OCI-M1 (cell line): Measurements from ENCODE around the gene IL4I1.
"Not testable (repeated sequence)": the region's sequence is repeated elsewhere in the genome, so short reads cannot be mapped to it uniquely, and the experiment has no call there.

ENCODE experiments used
- DNase-seq: peaks from one replicate; lab custom pipeline; 2025; lab: John Stamatoyannopoulos, UW

Gene IL4I1

DNA sequence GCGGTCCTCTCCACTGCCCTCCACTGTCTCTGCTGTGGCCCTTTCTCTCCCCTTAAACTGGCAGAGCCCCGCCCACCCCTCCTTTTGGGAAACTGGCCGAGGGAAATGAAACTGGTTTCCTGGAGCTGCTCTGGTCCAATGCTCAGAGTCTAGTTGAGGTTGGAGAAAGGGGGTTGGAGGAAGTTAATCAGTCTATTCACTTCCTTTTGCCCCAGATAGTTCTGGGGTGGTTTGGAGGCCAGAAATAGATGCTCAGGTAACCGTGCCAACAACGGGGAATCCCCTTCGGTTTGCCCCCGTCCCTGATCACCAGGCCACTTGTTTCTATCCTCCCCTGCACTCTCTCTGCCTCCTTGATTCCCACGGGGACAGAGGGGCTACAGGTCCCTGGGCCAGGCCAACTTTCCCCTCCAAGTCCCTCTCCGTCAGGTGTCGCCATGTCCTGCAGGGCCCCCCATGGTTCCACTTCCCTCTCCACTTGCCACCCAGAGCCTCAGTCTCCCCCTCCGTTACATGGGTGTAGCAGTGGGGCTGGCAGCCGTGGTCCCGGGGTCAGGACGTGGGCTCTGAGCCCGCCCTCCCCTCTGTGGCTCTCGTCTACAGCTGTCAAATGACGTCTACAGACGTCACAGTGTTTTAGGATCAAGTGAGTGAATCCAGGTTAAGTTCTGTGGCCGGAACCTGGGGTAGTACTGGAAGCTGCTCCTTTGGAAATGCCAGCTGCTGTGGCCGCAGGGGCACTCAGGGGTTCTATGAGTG is at the start of gene IL4I1:
Gene IL4I1, minus strand, starts transcription at position 25 of the 759 bp plus-strand sequence. CDS start 727 bp downstream, outside the sequence.
- peak; percentile 63 for DNase-seq

DNA sequence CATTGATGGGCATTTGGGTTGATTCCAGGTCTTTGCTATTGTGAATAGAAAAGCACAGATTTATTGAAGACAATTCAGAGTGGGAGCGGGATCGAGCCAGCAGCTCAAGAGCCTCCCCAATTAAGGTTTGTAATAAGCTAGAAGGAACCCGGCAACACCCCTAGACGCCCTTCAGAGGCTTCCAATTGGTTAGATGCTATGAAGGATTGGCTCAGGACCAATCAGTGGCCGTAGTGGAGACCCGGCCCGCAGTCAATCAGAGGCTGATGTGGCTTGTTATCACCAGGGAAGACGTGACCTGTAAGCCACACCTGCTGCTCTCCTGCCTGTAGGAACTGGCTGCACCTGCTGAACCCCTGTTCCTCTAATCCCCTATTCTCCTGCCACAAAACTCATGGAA is 49.7 kb upstream of the IL4I1 start:
- no peak for DNase-seq

DNA sequence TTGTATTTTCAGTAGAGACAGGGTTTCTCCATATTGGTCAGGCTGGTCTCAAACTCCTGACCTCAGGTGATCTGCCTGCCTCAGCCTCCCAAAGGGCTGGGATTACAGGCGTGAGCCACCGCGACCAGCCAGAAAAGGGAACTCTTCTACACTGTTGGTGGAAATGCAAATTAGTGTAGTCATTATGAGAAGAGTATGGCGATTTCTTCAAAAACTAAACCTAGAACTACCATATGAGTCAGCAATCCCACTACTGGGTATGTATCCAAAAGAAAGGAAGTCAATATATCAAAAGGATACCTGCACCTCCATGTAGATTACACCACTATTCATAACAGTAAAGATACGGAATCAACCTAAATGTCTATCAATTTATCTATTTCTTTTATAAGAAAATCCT is 47.9 kb upstream of the IL4I1 start:
- not testable (repeated sequence) for DNase-seq

DNA sequence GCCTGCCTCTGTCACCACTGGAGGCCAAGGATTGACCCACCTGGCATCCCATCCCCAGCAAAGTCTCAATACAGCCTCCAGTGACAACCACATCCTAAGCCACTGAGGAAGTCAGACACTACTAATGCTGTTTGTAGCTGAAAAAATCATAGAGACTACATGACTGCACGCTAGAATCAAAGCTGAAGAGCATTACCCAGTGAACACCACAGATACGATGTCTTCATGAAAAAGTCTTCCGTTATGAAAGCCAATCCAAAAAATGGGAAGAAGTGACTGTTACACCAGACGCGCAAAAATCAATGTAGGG is 43.8 kb upstream of the IL4I1 start:
- DNase-seq = no peak

DNA sequence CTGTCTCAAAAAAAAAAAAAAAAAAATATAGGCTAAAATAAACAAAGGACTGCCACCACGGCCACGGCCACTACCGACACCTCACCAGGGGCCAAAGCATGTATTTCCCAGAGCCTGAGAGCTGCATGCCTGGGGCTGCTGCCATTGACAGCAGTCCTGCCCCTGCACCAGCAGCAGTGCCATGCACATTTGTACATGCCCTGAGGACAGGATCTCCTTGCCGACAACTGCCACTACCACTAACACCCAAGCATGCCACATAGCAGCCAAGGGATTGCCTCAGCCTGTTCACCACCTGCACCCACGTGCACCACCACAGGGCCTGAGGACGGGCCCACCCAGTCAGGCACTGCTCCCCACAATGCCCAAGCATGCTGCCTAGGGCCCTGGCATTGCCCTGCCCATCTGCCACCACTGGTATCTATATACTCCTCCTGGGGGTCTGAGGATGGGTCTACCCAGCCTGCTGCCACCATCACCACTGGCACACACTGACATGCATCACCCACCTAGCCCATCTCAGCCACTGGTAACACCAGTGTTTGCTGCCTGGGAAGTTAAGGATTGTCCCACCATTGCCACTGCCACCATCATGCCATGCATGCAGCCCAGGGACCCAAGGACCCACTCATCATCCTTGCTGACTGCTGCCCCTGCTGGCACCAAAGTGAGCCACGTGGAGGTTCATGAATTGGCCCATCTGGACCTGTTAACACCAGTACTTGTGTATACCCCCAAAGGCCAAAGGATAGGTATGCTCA is 43.2 kb upstream of the IL4I1 start:
- DNase-seq = no peak

- no peak for DNase-seq
These were observed 42.0 kb upstream of the IL4I1 start for GRCh38 chr19:49938662-49939061.

- peak; percentile 88 for DNase-seq
These were observed 41.2 kb upstream of the IL4I1 start for GRCh38 chr19:49937750-49938381.

DNA sequence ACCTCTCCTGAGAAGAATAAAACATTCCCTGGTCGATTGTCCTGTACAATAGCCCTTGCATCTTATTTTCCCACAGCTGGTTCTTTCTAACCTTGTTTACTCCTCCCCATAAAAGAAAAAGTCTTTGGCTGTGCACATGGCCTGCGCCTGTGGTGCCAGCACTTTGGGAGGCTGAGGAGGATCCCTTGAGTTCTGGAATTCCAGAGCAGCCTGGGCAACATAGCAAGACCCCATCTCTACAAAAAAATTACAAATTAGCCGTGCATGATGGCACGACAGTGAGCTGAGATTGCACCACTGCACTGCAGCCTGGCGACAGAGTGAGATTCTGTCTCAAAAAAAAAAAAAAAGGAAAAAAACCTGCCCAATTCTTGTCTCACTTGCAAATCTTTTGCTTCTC is 39.9 kb upstream of the IL4I1 start:
- DNase-seq = no peak

GRCh38 chr19:49933643-49934042 is 37.0 kb upstream of the IL4I1 start:
- DNase-seq = no peak

DNA sequence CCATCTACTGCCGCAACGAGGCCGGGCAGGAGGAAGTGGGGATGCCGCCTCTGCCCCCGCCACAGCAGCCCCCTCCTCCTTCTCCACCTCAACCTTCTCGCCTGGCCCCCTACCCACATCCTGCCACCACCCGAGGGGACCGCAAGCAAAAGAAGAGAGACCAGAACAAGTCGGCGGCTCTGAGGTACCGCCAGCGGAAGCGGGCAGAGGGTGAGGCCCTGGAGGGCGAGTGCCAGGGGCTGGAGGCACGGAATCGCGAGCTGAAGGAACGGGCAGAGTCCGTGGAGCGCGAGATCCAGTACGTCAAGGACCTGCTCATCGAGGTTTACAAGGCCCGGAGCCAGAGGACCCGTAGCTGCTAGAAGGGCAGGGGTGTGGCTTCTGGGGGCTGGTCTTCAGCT is 36.0 kb upstream of the IL4I1 start:
- DNase-seq = no peak

DNA sequence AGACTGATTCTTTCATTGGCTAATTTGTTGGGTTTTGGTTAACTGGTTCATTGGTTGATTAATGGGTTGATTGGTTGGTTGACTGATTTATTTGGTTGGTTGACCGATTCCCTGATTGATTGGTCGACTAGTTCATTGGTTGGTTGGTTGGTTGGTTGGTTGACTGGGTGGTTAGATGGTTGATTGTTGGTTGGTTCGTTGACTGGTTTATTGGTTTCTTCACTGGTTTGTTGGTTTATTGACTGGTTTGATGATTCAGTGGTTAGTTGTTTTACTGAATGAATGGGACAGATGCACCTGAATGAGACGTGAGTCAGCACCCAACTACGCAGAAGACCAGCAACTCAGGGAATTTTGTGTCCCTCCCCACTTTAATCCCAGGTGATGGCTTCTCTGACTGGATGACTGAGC is 35.4 kb upstream of the IL4I1 start:
- DNase-seq = no peak

DNA sequence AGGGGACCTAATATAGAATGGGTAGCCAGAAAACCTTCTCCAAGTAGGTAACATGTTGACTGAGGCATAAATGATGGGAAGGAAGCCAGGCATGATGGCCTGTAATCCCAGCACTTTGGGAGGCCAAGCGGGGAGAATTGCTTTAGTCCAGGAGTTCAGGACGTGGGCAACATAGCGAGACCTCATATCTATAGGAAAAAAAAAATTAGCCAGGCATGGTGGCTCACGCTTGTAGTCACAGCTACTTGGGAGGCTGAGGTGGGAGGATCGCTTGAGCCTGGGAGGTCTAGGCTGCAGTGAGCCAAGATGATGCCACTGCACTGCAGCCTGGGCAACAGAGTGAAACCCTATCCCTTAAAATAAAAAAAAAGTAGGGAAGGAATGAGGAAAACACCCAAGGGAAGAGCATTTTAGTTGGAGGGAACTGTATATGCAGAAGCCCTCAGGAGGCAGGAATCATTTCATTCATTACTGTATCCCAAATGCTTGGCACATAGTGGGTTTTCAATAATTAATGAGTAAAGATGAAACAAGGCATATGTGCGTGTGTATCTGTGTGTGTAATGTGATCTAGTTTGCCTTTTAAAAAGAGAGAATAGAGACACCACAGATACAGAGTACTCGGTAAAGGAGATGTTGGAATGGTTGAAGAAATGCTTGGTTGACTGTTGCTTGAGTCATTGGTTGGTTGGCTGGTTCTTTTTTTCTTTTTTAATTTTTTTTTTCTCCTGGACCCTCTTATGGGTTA is 34.8 kb upstream of the IL4I1 start:
- no peak for DNase-seq

DNA sequence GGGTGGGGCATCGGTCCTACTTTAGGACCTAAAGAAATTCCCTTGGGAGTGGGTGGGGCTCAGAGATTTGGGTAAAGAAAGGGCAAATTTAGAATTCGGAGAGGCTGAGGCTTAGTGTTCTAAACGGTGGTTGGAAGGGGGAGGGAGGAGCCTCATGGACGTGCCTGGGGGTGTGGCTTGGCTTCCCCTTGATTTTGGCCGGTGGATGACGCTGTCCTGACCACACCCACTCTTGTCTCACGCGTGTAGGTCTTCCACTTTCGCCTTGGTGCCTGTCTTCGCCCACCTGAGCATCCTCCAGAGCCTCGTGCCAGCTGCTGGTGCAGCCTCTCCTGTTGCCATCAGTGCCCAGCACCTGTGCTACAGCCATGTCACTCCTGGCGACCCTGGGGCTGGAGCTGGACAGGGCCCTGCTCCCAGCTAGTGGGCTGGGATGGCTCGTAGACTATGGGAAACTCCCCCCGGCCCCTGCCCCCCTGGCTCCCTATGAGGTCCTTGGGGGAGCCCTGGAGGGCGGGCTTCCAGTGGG is 33.9 kb upstream of the IL4I1 start:
- DNase-seq = no peak

DNA sequence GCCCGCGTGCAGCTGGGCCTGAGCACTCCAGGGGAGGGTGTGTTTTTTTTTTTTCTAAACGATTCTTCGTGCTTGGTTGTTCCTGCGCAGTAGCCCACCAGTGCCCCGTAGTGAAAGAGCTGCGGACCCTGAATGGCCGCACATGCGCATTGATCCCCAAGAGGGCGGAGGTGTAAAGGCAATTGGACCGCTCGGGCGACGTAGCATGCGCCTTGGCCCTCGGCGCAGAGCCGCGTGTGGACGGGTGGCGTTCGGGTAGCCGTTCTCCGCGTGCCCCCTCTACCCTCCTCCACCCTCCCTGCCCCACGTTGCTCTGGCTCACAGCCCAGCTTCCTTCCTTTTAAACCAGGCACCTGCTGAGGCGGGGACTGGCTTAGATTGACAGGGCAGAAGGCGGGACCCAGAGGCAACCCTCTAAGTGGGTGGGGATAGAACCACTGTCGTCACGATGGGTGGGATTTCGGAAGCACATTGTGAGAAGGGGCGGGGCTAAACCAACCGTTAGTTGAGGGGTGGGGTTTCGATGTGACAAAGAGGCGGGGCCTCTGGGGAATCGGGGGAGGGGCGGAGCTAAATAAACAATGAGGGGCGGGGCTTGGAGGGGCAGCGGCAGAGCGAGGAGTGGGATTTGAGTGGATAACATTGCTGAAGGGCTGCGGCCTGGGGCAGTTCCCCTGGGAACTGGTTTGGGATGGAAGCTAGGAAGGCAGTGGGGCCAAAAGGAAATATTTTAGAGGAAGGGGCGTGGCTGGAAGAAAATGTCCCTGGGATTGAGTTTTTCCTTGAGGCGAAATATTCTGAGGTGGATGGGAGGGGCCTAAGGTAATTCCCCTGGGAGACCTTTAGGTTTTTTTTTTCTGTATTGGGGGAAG is 33.2 kb upstream of the IL4I1 start:
- peak; percentile 99 for DNase-seq

- DNase-seq = peak; percentile 97
These were observed 32.5 kb upstream of the IL4I1 start, which contains the start of the genes ATF5 and NUP62 for GRCh38 chr19:49929121-49929610. TSS of gene ATF5 (plus strand) at chr19:49929205. CDS start at chr19:49930851, 1,646 bp downstream. TSS of gene NUP62 (minus strand) at chr19:49929504. CDS start at chr19:49909807, 19,697 bp downstream.

- DNase-seq = no peak
These were observed 31.0 kb upstream of the IL4I1 start for GRCh38 chr19:49927526-49928264.

DNA sequence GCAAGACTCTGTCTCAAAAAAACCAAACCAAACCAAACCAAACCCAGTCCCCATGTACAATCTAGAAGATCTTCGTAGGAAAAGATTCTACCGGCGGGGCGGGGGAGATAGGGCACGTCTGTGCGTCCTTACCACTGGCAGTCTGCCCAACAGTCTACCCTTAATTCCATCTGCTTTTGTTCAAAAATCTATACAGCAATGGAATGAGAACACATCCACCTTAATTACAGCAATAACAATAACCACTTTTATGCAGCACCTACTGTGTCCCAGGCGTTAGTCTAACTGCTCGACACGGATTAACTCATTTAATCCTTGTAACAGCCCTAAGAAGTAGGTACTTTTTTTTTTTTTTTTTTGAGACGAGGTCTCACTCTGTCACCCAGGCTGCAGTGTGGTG is 29.8 kb upstream of the IL4I1 start:
- DNase-seq = no peak

DNA sequence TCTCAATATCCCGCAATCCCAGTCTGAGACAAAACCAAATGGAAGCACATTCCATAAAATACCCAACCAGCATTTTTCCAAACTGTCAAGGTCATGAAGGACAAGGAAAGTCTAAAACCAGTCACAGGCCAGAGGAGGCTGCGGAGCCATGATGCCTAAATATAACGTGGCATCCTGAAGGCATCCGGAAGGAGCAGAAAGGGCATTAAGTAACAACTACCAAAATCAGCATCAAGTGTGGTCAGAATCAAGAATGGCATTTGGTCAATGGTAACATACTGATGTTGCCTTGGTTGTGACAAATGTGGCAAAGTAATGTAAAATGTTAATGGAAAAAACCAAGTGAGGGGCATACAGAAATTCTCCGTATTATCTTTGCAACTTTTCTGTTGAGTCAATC is 28.8 kb upstream of the IL4I1 start:
- DNase-seq = no peak

GRCh38 chr19:49924881-49925210 is 28.2 kb upstream of the IL4I1 start:
- not testable (repeated sequence) for DNase-seq
